ENCODE measurements around the gene RAB1A.

DNA sequence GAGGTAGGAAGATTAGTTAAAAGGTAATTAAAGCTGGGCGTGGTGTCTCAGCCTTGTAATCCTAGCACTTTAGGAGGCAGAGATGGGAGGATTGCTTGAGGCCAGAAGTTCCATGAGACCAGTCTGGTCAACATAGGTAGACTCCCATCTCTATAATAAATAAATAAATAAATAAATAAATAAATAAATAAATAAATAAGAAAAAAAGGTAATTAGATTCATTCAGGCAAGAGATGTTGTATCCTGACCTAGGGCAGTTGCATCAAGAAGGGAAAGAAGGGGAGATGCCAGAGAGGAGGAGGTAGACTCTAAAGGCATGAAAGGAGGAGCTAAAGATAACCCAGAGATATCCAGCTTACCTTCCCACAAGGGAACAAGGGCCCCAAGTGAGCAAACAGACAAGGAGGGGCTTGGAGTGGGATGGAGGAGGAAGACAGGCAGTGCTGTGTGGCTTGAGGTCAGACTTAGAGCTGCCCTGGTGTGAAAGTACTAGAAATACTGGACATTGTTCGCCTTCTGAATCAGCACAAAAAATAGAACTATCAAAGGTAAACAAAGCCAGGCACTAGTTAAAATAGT is 7.4 kb upstream of the RAB1A start:
- TF ChIP-seq, protein P1, sequence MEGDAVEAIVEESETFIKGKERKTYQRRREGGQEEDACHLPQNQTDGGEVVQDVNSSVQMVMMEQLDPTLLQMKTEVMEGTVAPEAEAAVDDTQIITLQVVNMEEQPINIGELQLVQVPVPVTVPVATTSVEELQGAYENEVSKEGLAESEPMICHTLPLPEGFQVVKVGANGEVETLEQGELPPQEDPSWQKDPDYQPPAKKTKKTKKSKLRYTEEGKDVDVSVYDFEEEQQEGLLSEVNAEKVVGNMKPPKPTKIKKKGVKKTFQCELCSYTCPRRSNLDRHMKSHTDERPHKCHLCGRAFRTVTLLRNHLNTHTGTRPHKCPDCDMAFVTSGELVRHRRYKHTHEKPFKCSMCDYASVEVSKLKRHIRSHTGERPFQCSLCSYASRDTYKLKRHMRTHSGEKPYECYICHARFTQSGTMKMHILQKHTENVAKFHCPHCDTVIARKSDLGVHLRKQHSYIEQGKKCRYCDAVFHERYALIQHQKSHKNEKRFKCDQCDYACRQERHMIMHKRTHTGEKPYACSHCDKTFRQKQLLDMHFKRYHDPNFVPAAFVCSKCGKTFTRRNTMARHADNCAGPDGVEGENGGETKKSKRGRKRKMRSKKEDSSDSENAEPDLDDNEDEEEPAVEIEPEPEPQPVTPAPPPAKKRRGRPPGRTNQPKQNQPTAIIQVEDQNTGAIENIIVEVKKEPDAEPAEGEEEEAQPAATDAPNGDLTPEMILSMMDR (IDR thresholded peaks at IDR 0.05) = no peak
- TF ChIP-seq POLR2A (IDR thresholded peaks at IDR 0.05) = no peak

Data from esophagus squamous epithelium (tissue), 4 donors.